PC-9 (cell line): ENCODE measurements around the gene ENGASE. TPM values are rescaled to one million over a fixed set of nuclear protein-coding genes. Genes with fewer than 3 reads are reported as not detected.

Source experiments
- BruUV-seq: library from RNA; stranded (reverse); fragments of 400-500 nt; replicated peaks from 2 replicates; lab custom pipeline; 2021; lab: Mats Ljungman, UMichigan
- CTCF ChIA-PET: fragments of 300-600 bp; sonication (Branson Sonifier 250); formaldehyde crosslinking; loops from one replicate; lab custom pipeline; 2022; ENCODE audit warnings: antibody characterized with exemption; lab: Charles Lee
- POLR2A ChIA-PET: fragments of 300-600 bp; sonication (Branson Sonifier 250); formaldehyde crosslinking; loops from one replicate; lab custom pipeline; 2022; ENCODE audit warnings: antibody characterized with exemption; ENCODE audit not compliant: unreplicated experiment; lab: Charles Lee
- DNase-seq, 2 experiments: peaks; one replicate each; pipeline versions ENCODE4 v3.0.0 to v3.0.0-alpha.2; 2015 to 2022; ENCODE audit warnings: mixed read lengths in 1 of 2
- H2AFZ ChIP-seq: fragments of 200-600 bp; sonication (generic); 2 replicates; pipeline ENCODE4 v1.8.1; 2017; ENCODE audit warnings: antibody characterized with exemption
- H3F3A ChIP-seq: fragments of 200-600 bp; sonication (generic); 2 replicates; pipeline ENCODE4 v1.8.1; 2017; ENCODE audit warnings: antibody characterized with exemption, mild to moderate bottlenecking, low read depth; ENCODE audit not compliant: insufficient read depth
- H3K27ac ChIP-seq: fragments of 200-600 bp; sonication (generic); 2 replicates; pipeline ENCODE4 v1.6.1; 2016; ENCODE audit warnings: mixed run types
- H3K27me3 ChIP-seq: fragments of 200-600 bp; sonication (generic); 2 replicates; pipeline ENCODE4 v1.6.1; 2016; ENCODE audit warnings: low read depth, mixed run types; ENCODE audit not compliant: insufficient read depth
- H3K36me3 ChIP-seq: fragments of 200-600 bp; sonication (generic); 2 replicates; pipeline ENCODE4 v1.6.1; 2016; ENCODE audit warnings: low read depth, mixed run types
- H3K4me1 ChIP-seq: fragments of 200-600 bp; sonication (generic); replicated peaks from 2 replicates; pipeline ENCODE4 v1.6.1; 2016; ENCODE audit warnings: mixed run types; ENCODE audit not compliant: insufficient read depth
- H3K4me2 ChIP-seq: fragments of 200-600 bp; sonication (generic); 2 replicates; pipeline ENCODE4 v1.6.1; 2017; ENCODE audit warnings: mixed run types
- H3K4me3 ChIP-seq: fragments of 200-600 bp; sonication (generic); 2 replicates; pipeline ENCODE4 v1.6.1; 2016; ENCODE audit warnings: mixed run types
- H3K79me2 ChIP-seq: fragments of 200-600 bp; sonication (generic); 2 replicates; pipeline ENCODE4 v1.6.1; 2017; ENCODE audit warnings: low read depth, mixed run types
- H3K9me2 ChIP-seq: fragments of 200-600 bp; sonication (generic); 2 replicates; pipeline ENCODE4 v1.8.1; 2017; ENCODE audit warnings: mild to moderate bottlenecking; ENCODE audit not compliant: insufficient read depth
- H3K9me3 ChIP-seq: fragments of 200-600 bp; sonication (generic); 2 replicates; pipeline ENCODE4 v1.8.1; 2016; ENCODE audit warnings: low read depth; ENCODE audit not compliant: insufficient read depth
- H4K20me1 ChIP-seq: fragments of 200-600 bp; sonication (generic); 2 replicates; pipeline ENCODE4 v1.8.1; 2017; ENCODE audit not compliant: insufficient read depth
- CTCF ChIP-seq: fragments of 200-600 bp; sonication (generic); conservative IDR thresholded peaks from 2 replicates; pipeline ENCODE4 v1.6.1; 2017; ENCODE audit warnings: mixed run types, antibody characterized with exemption, mild to moderate bottlenecking, moderate library complexity
- EZH2 ChIP-seq: fragments of 200-600 bp; sonication (generic); IDR thresholded peaks from 2 replicates; pipeline ENCODE4 v1.8.0; 2017; ENCODE audit warnings: antibody characterized with exemption, low read depth
- intact Hi-C: fragments of 100-400 bp; cut with micrococcal nuclease; formaldehyde crosslinking; loops from one replicate; pipeline ENCODE4 v1.10.0; 2022; ENCODE audit not compliant: unreplicated experiment
- total RNA-seq: library from RNA; stranded (reverse); gene quantifications from 2 replicates; pipeline ENCODE4 v1.2.3, GENCODE V29; 2021

The ENGASE gene
- total RNA-seq, 1 experiment from 2014 or later: 15.7 TPM

GRCh38 chr17:79050551-79050950, 24.1 kb upstream of the ENGASE start:
- DNase-seq: no peak
- POLR2A ChIA-PET: no interaction called here
- Histone ChIP-seq H3K9me2 (no peaks in the 10 kb centered on the region), H3K4me1 (no peaks in the 10 kb centered on the region), H3F3A (no peaks in the 10 kb centered on the region), H2AFZ (no peak overlapping the region), H3K79me2 (no peaks in the 10 kb centered on the region), H3K4me2 (no peak overlapping the region), H3K9me3 (no peaks in the 10 kb centered on the region), H3K4me3 (no peak overlapping the region), H3K27ac (no peak overlapping the region), H3K27me3 (no peaks in the 10 kb centered on the region), H4K20me1 (no peaks in the 10 kb centered on the region), H3K36me3 (no peaks in the 10 kb centered on the region)
- TF ChIP-seq EZH2: no peak
- TF ChIP-seq CTCF: no peak
- intact Hi-C loops: no loop called here
- BruUV-seq: no TSS peak
- CTCF ChIA-PET: no interaction called here

- no peak for TF ChIP-seq EZH2
- TF ChIP-seq CTCF: no peak
- DNase-seq: no peak
- H3F3A ChIP-seq: no peaks in the 10 kb centered on the region
- no peaks in the 10 kb centered on the region for H3K27me3 ChIP-seq
- ChIA-PET CTCF (no interaction called here), POLR2A (no interaction called here)
- intact Hi-C loops: no loop called here
- no peaks in the 10 kb centered on the region for H3K4me1 ChIP-seq
- no TSS peak for BruUV-seq
- no peaks in the 10 kb centered on the region for H4K20me1 ChIP-seq
- no peak overlapping the region for H2AFZ ChIP-seq
- H3K9me3 ChIP-seq: no peaks in the 10 kb centered on the region
- H3K4me3 ChIP-seq: no peak overlapping the region
- no peak overlapping the region for H3K27ac ChIP-seq
- H3K4me2 ChIP-seq: no peak overlapping the region
- no peaks in the 10 kb centered on the region for H3K79me2 ChIP-seq
- no peaks in the 10 kb centered on the region for H3K36me3 ChIP-seq
- no peaks in the 10 kb centered on the region for H3K9me2 ChIP-seq
These were observed 23.3 kb upstream of the ENGASE start for GRCh38 chr17:79051306-79051705.

GRCh38 chr17:79052131-79052530, 22.5 kb upstream of the ENGASE start:
- no peak for DNase-seq
- Histone ChIP-seq H2AFZ (no peak overlapping the region), H3F3A (no peaks in the 10 kb centered on the region), H3K4me3 (no peak overlapping the region), H3K27me3 (no peaks in the 10 kb centered on the region), H3K9me2 (no peaks in the 10 kb centered on the region), H3K4me2 (no peak overlapping the region), H3K27ac (no peak overlapping the region), H3K36me3 (no peaks in the 10 kb centered on the region), H3K9me3 (no peaks in the 10 kb centered on the region), H3K4me1 (no peaks in the 10 kb centered on the region), H4K20me1 (no peaks in the 10 kb centered on the region), H3K79me2 (no peaks in the 10 kb centered on the region)
- TF ChIP-seq EZH2 (no peak), CTCF (no peak)
- intact Hi-C loops: no loop called here
- no TSS peak for BruUV-seq
- ChIA-PET CTCF (no interaction called here), POLR2A (no interaction called here)
